K562 (cell line): ENCODE results near the gene RBFOX2. TPM values are rescaled to one million over a fixed set of nuclear protein-coding genes. Genes with fewer than 3 reads are reported as not detected.

Experiments
- ATAC-seq: fragments of 200-7000 bp; cut with Tn5 transposase; 3 replicates; pipeline ENCODE4 v1.9.1; 2020; ENCODE audit warnings: moderate library complexity
- BruUV-seq: library from RNA; stranded (reverse); fragments of 400-500 nt; replicated peaks from 2 replicates; lab custom pipeline; 2021; lab: Mats Ljungman, UMichigan
- CTCF ChIA-PET: fragments of 300-600 bp; formaldehyde crosslinking; extraction: SDS; loops from one replicate; lab custom pipeline; 2021; ENCODE audit warnings: low intra/inter-chr PET ratio; lab: Yijun Ruan, JAX
- POLR2A ChIA-PET: fragments of 300-600, 350-650 bp; sonication (Branson Sonifier 250); formaldehyde crosslinking; extraction: SDS; loops from one replicate; lab custom pipeline; 2021; ENCODE audit warnings: antibody characterized with exemption, inconsistent platforms; lab: Yijun Ruan, JAX
- DNase-seq, 4 experiments: peaks; one replicate each; pipeline versions ENCODE4 v3.0.0 to v3.0.0-alpha.2; 2011 to 2018; ENCODE audit warnings: low spot score in 3 of 4, mixed read lengths in 3 of 4; ENCODE audit errors: extremely low read depth in 1 of 4
- FAIRE-seq: peaks from 2 replicates; lab custom pipeline; 2011; peaks lifted over from hg19 to GRCh38; lab: Jason Lieb, UNC
- H2AFZ ChIP-seq: 2 replicates; pipeline ENCODE4 v1.6.0; 2011; ENCODE audit warnings: low read depth, low read length, control low read depth, inconsistent platforms
- H3K27ac ChIP-seq: fragments of 200-600 bp; 3 replicates; pipeline ENCODE4 v1.8.0; 2011; ENCODE audit warnings: low read depth, mild to moderate bottlenecking, control low read depth, inconsistent platforms, low read length, moderate library complexity, mixed read lengths; ENCODE audit errors: extremely low read depth
- H3K27me3 ChIP-seq, 2 experiments: fragments of 300-600 bp in 1 of 2; 2 replicates in 1 of 2; 3 replicates in 1 of 2; pipeline versions ENCODE4 v1.6.0 to v1.8.0; 2011; ENCODE audit warnings: inconsistent platforms in 2 of 2, low read length in 2 of 2, mild to moderate bottlenecking in 1 of 2, mixed read lengths in 1 of 2, moderate library complexity in 1 of 2; ENCODE audit not compliant: control insufficient read depth in 2 of 2, insufficient read depth in 2 of 2
- H3K36me3 ChIP-seq: fragments of 300-600 bp; 3 replicates; pipeline ENCODE4 v1.8.0; 2011; ENCODE audit warnings: mild to moderate bottlenecking, low read length, inconsistent platforms; ENCODE audit not compliant: control insufficient read depth, insufficient read depth
- H3K4me1 ChIP-seq, 2 experiments: fragments of 200-600 bp in 1 of 2; replicated peaks in 1 of 2; 2 replicates in 1 of 2; 3 replicates in 1 of 2; pipeline versions ENCODE4 v1.5.1 to v1.8.0; 2011; ENCODE audit warnings: inconsistent platforms in 2 of 2, low read length in 2 of 2, mild to moderate bottlenecking in 1 of 2, mixed read lengths in 1 of 2, moderate library complexity in 1 of 2; ENCODE audit not compliant: control insufficient read depth in 2 of 2, insufficient read depth in 2 of 2
- H3K4me2 ChIP-seq: 2 replicates; pipeline ENCODE4 v1.6.1; 2011; ENCODE audit warnings: low read length, control low read depth, inconsistent platforms, mixed read lengths; ENCODE audit not compliant: insufficient read depth
- H3K4me3 ChIP-seq: fragments of 200-600 bp; sonication (generic), shearing (Covaris generic); 2 replicates; pipeline ENCODE4 v1.5.1; 2016; ENCODE audit warnings: control low read depth, inconsistent platforms
- H3K79me2 ChIP-seq: fragments of 200-600 bp; 3 replicates; pipeline ENCODE4 v1.8.0; 2011; ENCODE audit warnings: low read length, inconsistent platforms; ENCODE audit not compliant: control insufficient read depth, insufficient read depth
- H3K9ac ChIP-seq, 2 experiments: 2 replicates each; pipeline versions ENCODE4 v1.6.0 to v1.6.1; 2011; ENCODE audit warnings: low read depth in 2 of 2, low read length in 2 of 2, control low read depth in 1 of 2, inconsistent platforms in 1 of 2, mild to moderate bottlenecking in 1 of 2, mixed read lengths in 1 of 2; ENCODE audit not compliant: insufficient read depth in 1 of 2
- H3K9me1 ChIP-seq: one replicate; pipeline ENCODE4 v1.6.0; 2011; ENCODE audit warnings: inconsistent platforms, mild to moderate bottlenecking, low read length, moderate library complexity; ENCODE audit not compliant: control insufficient read depth, insufficient read depth
- H3K9me3 ChIP-seq: replicated peaks from 2 replicates; pipeline ENCODE4 v1.5.1; 2011; ENCODE audit warnings: low read depth, low read length, inconsistent platforms; ENCODE audit not compliant: control insufficient read depth, insufficient read depth
- H4K20me1 ChIP-seq: replicated peaks from 2 replicates; pipeline ENCODE4 v1.6.1; 2011; ENCODE audit warnings: low read length, inconsistent platforms, mixed read lengths; ENCODE audit not compliant: control insufficient read depth, insufficient read depth
- ETS1 ChIP-seq: conservative IDR thresholded peaks from 2 replicates; pipeline ENCODE4 v1.6.1; 2011; ENCODE audit warnings: low read depth, mild to moderate bottlenecking, low read length; ENCODE audit not compliant: control insufficient read depth
- FOXO4 ChIP-seq: fragments of 450-650 bp; formaldehyde crosslinking; IDR thresholded peaks from 2 replicates; pipeline ENCODE4 v1.4.0; 2020; ENCODE audit warnings: mild to moderate bottlenecking, moderate library complexity
- HMG20B ChIP-seq: fragments of 250-450 bp; sonication (Bioruptor Pico); IDR thresholded peaks from 2 replicates; pipeline ENCODE4 v1.5.0; 2021; ENCODE audit warnings: mild to moderate bottlenecking
- KAT7 ChIP-seq: sonication (generic); formaldehyde crosslinking; IDR thresholded peaks from 2 replicates; pipeline ENCODE4 v1.8.0; 2022; ENCODE audit warnings: missing genetic modification reagents, mild to moderate bottlenecking, borderline replicate concordance
- KDM2B ChIP-seq: fragments of 250-450 bp; sonication (Bioruptor Pico); IDR thresholded peaks from 2 replicates; pipeline ENCODE4 v1.8.0; 2021; ENCODE audit warnings: mild to moderate bottlenecking, moderate library complexity
- PRPF4 ChIP-seq: fragments of 200-400 bp; formaldehyde crosslinking; IDR thresholded peaks from one replicate; pipeline ENCODE4 v1.6.1; 2017; ENCODE audit warnings: low read length, low read depth, mild to moderate bottlenecking; ENCODE audit not compliant: insufficient read depth, poor library complexity, severe bottlenecking
- ZNF280B ChIP-seq: fragments of 250-450 bp; sonication (Bioruptor Pico); IDR thresholded peaks from 2 replicates; pipeline ENCODE4 v1.5.1; 2021; ENCODE audit warnings: mild to moderate bottlenecking
- ZNF551 ChIP-seq: fragments of 250-450 bp; sonication (Bioruptor Pico); IDR thresholded peaks from 2 replicates; pipeline ENCODE4 v1.5.0; 2021; ENCODE audit warnings: mild to moderate bottlenecking, moderate library complexity
- WGBS: fragments of 100-300 bp; shearing (Covaris generic); methylation state at CpG from one replicate; pipeline ENCODE4 v1.1.6; 2016; ENCODE audit warnings: low coverage, mixed read lengths; ENCODE audit not compliant: insufficient coverage; ENCODE audit errors: missing lambda C conversion rate; 5-methylcytosine and 5-hydroxymethylcytosine counted together
- in situ Hi-C: fragments of 300-500 bp; cut with MboI; formaldehyde crosslinking; loops from 4 replicates; pipeline ENCODE4 v1.15.0; 2018; ENCODE audit warnings: inconsistent platforms, mixed read lengths
- intact Hi-C: fragments of 100-400 bp; cut with micrococcal nuclease; formaldehyde crosslinking; loops from 2 replicates; pipeline ENCODE4 v1.14.2; 2022
- polyA plus RNA-seq, 8 experiments: library from polyadenylated mRNA; depleted of rRNA in 4 of 8; stranded (reverse) in 5 of 8; unstranded in 3 of 8; fragments of >200 nt; fragmentation: Nextera tagmentation in 2 of 8; fragmentation: Illumina TruSeq in 1 of 8; extraction: Ambion mirVana in 2 of 8; extraction: Trizol in 1 of 8; gene quantifications; 2 replicates each; pipeline versions ENCODE4 v1.2.1 to v1.2.3, GENCODE V29; 2011 to 2014; ENCODE audit warnings: inconsistent platforms in 1 of 8, missing spikeins in 1 of 8
- total RNA-seq, 7 experiments: library from RNA; depleted of rRNA in 6 of 7; stranded (reverse); fragments of >200 nt in 6 of 7; fragmentation: Illumina TruSeq in 2 of 7; extraction: Trizol in 2 of 7; gene quantifications; 2 replicates each; pipeline versions ENCODE4 v1.2.1 to v1.2.3, GENCODE V29; 2011 to 2021; ENCODE audit warnings: low replicate concordance in 1 of 7
- TF ChIP-seq, protein P1 (sequence below): fragments of 450-650 bp; IDR thresholded peaks from 2 replicates; pipeline ENCODE4 v1.6.1; 2017; ENCODE audit warnings: antibody characterized with exemption, mild to moderate bottlenecking
- TF ChIP-seq, protein P2 (sequence below): fragments of 250-450 bp; sonication (Bioruptor Pico); IDR thresholded peaks from 2 replicates; pipeline ENCODE4 v1.9.0; 2021; ENCODE audit warnings: mild to moderate bottlenecking

The RBFOX2 gene
- total and polyA plus RNA-seq, 9 of the 15 experiments (the other 6 are each of a cell fraction or from before 2014, with no cell fraction given) = 5.8 to 24.8 (median 14.2) TPM

- no peak for TF ChIP-seq ETS1
- TF ChIP-seq, protein P1, sequence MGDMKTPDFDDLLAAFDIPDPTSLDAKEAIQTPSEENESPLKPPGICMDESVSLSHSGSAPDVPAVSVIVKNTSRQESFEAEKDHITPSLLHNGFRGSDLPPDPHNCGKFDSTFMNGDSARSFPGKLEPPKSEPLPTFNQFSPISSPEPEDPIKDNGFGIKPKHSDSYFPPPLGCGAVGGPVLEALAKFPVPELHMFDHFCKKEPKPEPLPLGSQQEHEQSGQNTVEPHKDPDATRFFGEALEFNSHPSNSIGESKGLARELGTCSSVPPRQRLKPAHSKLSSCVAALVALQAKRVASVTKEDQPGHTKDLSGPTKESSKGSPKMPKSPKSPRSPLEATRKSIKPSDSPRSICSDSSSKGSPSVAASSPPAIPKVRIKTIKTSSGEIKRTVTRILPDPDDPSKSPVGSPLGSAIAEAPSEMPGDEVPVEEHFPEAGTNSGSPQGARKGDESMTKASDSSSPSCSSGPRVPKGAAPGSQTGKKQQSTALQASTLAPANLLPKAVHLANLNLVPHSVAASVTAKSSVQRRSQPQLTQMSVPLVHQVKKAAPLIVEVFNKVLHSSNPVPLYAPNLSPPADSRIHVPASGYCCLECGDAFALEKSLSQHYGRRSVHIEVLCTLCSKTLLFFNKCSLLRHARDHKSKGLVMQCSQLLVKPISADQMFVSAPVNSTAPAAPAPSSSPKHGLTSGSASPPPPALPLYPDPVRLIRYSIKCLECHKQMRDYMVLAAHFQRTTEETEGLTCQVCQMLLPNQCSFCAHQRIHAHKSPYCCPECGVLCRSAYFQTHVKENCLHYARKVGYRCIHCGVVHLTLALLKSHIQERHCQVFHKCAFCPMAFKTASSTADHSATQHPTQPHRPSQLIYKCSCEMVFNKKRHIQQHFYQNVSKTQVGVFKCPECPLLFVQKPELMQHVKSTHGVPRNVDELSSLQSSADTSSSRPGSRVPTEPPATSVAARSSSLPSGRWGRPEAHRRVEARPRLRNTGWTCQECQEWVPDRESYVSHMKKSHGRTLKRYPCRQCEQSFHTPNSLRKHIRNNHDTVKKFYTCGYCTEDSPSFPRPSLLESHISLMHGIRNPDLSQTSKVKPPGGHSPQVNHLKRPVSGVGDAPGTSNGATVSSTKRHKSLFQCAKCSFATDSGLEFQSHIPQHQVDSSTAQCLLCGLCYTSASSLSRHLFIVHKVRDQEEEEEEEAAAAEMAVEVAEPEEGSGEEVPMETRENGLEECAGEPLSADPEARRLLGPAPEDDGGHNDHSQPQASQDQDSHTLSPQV = no peak
Measured at GRCh38 chr22:35733791-35734516, 294.7 kb downstream of the RBFOX2 start (continued).

DNA sequence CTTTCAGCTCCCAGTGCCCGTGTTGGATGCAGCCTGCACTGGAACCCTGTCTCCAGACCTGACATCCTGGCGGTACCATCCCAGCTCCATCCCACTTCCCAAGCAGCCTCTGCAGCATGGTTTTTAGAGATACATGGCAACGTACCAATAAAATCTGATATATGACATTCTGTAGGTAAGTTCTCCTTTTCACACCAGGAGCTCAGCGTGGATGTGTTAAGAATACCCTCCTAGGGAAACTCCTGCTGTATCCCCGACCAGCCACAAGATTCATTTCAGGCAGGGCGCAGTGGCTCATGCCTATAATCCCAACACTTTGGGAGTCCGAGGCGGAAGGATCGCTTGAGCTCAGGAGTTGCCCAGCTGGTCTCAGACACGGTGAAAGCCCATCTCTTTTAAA lies 295.6 kb downstream of the RBFOX2 start:
- ATAC-seq = no peak
- Histone ChIP-seq H3K27me3 (peaks cover 10 to 18% of the 10 kb centered on the region in 2 experiments; a peak in 4 of 5 replicates), H2AFZ (no peak overlapping the region), H3K4me1 (no peaks in the 10 kb centered on the region), H3K9me1 (no peaks in the 10 kb centered on the region), H3K27ac (no peak overlapping the region), H3K4me3 (no peak overlapping the region), H3K9ac (no peak overlapping the region), H3K79me2 (no peaks in the 10 kb centered on the region), H3K36me3 (no peaks in the 10 kb centered on the region), H3K4me2 (no peak overlapping the region), H3K9me3 (no peaks in the 10 kb centered on the region), H4K20me1 (no peaks in the 10 kb centered on the region)
- no peak for DNase-seq
- in situ Hi-C loops = no loop called here
- intact Hi-C loops = no loop called here
- BruUV-seq = no TSS peak
- whole genome bisulfite sequencing = 18% methylated on average over 10 of the region's 10 CpGs
- CTCF ChIA-PET = no interaction called here
- POLR2A ChIA-PET = no interaction called here
- no peak for FAIRE-seq
- TF ChIP-seq KAT7 (no peak), ZNF551 (no peak), KDM2B (no peak), PRPF4 (no peak), HMG20B (no peak), FOXO4 (CRISPR knock-in tag) (no peak), ZNF280B (CRISPR knock-in tag) (no peak)
- TF ChIP-seq, protein P2, sequence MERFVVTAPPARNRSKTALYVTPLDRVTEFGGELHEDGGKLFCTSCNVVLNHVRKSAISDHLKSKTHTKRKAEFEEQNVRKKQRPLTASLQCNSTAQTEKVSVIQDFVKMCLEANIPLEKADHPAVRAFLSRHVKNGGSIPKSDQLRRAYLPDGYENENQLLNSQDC (CRISPR knock-in tag) = no peak
